Endothelial cell of umbilical vein (primary cell): ENCODE results near the gene RAB3GAP2. TPM values are rescaled to one million over a fixed set of nuclear protein-coding genes. Genes with fewer than 3 reads are reported as not detected.

ENCODE experiments used
- BruUV-seq: library from RNA; stranded (reverse); fragments of 400-500 nt; replicated peaks from 2 replicates; lab custom pipeline; 2021; lab: Mats Ljungman, UMichigan
- CTCF ChIA-PET: fragments of 300-600, 350-600 bp; sonication (Branson Sonifier 250); formaldehyde crosslinking; loops from one replicate; lab custom pipeline; 2021; ENCODE audit warnings: antibody characterized with exemption, inconsistent platforms; lab: Charles Lee
- POLR2A ChIA-PET: fragments of 300-600, 350-600 bp; sonication (Branson Sonifier 250); formaldehyde crosslinking; loops from one replicate; lab custom pipeline; 2021; ENCODE audit warnings: antibody characterized with exemption, inconsistent platforms; lab: Charles Lee
- DNase-seq: peaks from one replicate; pipeline ENCODE4 v3.0.0-alpha.2; 2011; ENCODE audit warnings: low read depth, low spot score
- FAIRE-seq: peaks from 2 replicates; lab custom pipeline; 2011; peaks lifted over from hg19 to GRCh38; lab: Jason Lieb, UNC
- H2AFZ ChIP-seq: 2 replicates; pipeline ENCODE4 v1.6.0; 2012; ENCODE audit warnings: low read depth, low read length, control low read depth, inconsistent platforms
- H3K27ac ChIP-seq: 2 replicates; pipeline ENCODE4 v1.5.1; 2011; ENCODE audit warnings: low read depth, mild to moderate bottlenecking, control low read depth, low read length, moderate library complexity; ENCODE audit not compliant: insufficient read depth
- H3K27me3 ChIP-seq, 2 experiments: 2 replicates each; pipeline versions ENCODE4 v1.6.0 to v1.6.1; 2011; ENCODE audit warnings: low read length in 2 of 2, mixed read lengths in 1 of 2; ENCODE audit not compliant: control insufficient read depth in 2 of 2, insufficient read depth in 2 of 2
- H3K36me3 ChIP-seq, 2 experiments: 2 replicates in 1 of 2; 3 replicates in 1 of 2; pipeline ENCODE4 v1.5.1; 2011; ENCODE audit warnings: low read length in 2 of 2, mild to moderate bottlenecking in 1 of 2, moderate library complexity in 1 of 2; ENCODE audit not compliant: control insufficient read depth in 2 of 2, insufficient read depth in 2 of 2; ENCODE audit errors: extremely low read depth in 1 of 2
- H3K4me1 ChIP-seq: 3 replicates; pipeline ENCODE4 v1.5.1; 2011; ENCODE audit warnings: mild to moderate bottlenecking, low read length; ENCODE audit not compliant: control insufficient read depth, insufficient read depth; ENCODE audit errors: extremely low read depth
- H3K4me2 ChIP-seq: 2 replicates; pipeline ENCODE4 v1.6.1; 2011; ENCODE audit warnings: low read length, control low read depth, mixed read lengths; ENCODE audit not compliant: insufficient read depth
- H3K4me3 ChIP-seq, 3 experiments: fragments of 200-600 bp in 1 of 3; sonication (generic), shearing (Covaris generic) in 1 of 3; replicated peaks in 1 of 3; 2 replicates each; pipeline ENCODE4 v1.5.1; 2011 to 2016; ENCODE audit warnings: control low read depth in 3 of 3, low read length in 3 of 3, mild to moderate bottlenecking in 2 of 3, inconsistent platforms in 1 of 3, low read depth in 1 of 3, moderate library complexity in 1 of 3; ENCODE audit not compliant: insufficient read depth in 1 of 3
- H3K79me2 ChIP-seq: 2 replicates; pipeline ENCODE4 v1.6.0; 2012; ENCODE audit warnings: low read length, inconsistent platforms; ENCODE audit not compliant: control insufficient read depth, insufficient read depth
- H3K9ac ChIP-seq: replicated peaks from 2 replicates; pipeline ENCODE3; 2011; ENCODE audit warnings: low read length, control low read depth; ENCODE audit not compliant: insufficient read depth; ENCODE audit errors: extremely low read depth
- H3K9me1 ChIP-seq: replicated peaks from 3 replicates; pipeline ENCODE4 v1.6.0; 2011; ENCODE audit warnings: mild to moderate bottlenecking, low read length; ENCODE audit not compliant: control insufficient read depth, insufficient read depth; ENCODE audit errors: extremely low read depth
- H3K9me3 ChIP-seq: replicated peaks from 2 replicates; pipeline ENCODE4 v1.5.1; 2012; ENCODE audit warnings: low read length, inconsistent platforms; ENCODE audit not compliant: control insufficient read depth, insufficient read depth
- H4K20me1 ChIP-seq: replicated peaks from 2 replicates; pipeline ENCODE3; 2011; ENCODE audit warnings: mild to moderate bottlenecking, low read length; ENCODE audit not compliant: control insufficient read depth, insufficient read depth; ENCODE audit errors: extremely low read depth
- EZH2 ChIP-seq: IDR thresholded peaks from 2 replicates; pipeline ENCODE4 v1.6.1; 2012; ENCODE audit warnings: borderline replicate concordance, low read depth, mild to moderate bottlenecking, moderate library complexity, low read length, inconsistent platforms; ENCODE audit not compliant: severe bottlenecking
- FOS ChIP-seq: IDR thresholded peaks from 2 replicates; pipeline ENCODE4 v1.6.1; 2011; ENCODE audit warnings: mild to moderate bottlenecking, low read length, moderate library complexity, borderline replicate concordance; ENCODE audit not compliant: insufficient read depth
- GATA2 ChIP-seq: IDR thresholded peaks from 2 replicates; pipeline ENCODE4 v1.7.0; 2011; ENCODE audit warnings: low read depth, mild to moderate bottlenecking, moderate library complexity, mixed read lengths, low read length; ENCODE audit not compliant: insufficient read length, insufficient read depth
- JUN ChIP-seq: IDR thresholded peaks from 2 replicates; pipeline ENCODE4 v1.6.1; 2011; ENCODE audit warnings: borderline replicate concordance, low read depth; ENCODE audit not compliant: insufficient read length, insufficient read depth
- MAX ChIP-seq: IDR thresholded peaks from 2 replicates; pipeline ENCODE4 v1.6.1; 2011; ENCODE audit not compliant: insufficient read depth, insufficient read length
- MYC ChIP-seq: IDR thresholded peaks from one replicate; pipeline ENCODE4 v1.6.1; 2011; ENCODE audit warnings: mild to moderate bottlenecking, low read depth, low read length
- POLR2A ChIP-seq: IDR thresholded peaks from 2 replicates; pipeline ENCODE4 v1.6.1; 2012; ENCODE audit warnings: low read depth, mild to moderate bottlenecking, control low read depth, low read length
- POLR2AphosphoS5 ChIP-seq: IDR thresholded peaks from 2 replicates; pipeline ENCODE4 v1.6.1; 2012; ENCODE audit warnings: low read depth, mild to moderate bottlenecking, control low read depth, low read length, moderate library complexity; ENCODE audit not compliant: insufficient read depth
- dilution Hi-C: fragments of 300-500 bp; cut with MboI; formaldehyde crosslinking; loops from one replicate; pipeline ENCODE4 v1.15.0; 2019; ENCODE audit warnings: low sequenced_read_pairs; ENCODE audit not compliant: extremely low pct_ligation_motif_present
- intact Hi-C: fragments of 100-400 bp; cut with micrococcal nuclease; formaldehyde crosslinking; loops from one replicate; pipeline ENCODE4 v1.10.0; 2022
- polyA plus RNA-seq, 4 experiments: library from polyadenylated mRNA; depleted of rRNA in 3 of 4; stranded (reverse) in 3 of 4; unstranded in 1 of 4; fragments of >200 nt; gene quantifications; 2 replicates each; pipeline versions ENCODE4 v1.2.1 to v1.2.3, GENCODE V29; 2011 to 2012; ENCODE audit warnings: missing spikeins in 1 of 4
- total RNA-seq: library from RNA; stranded (reverse); gene quantifications from 2 replicates; pipeline ENCODE4 v1.2.3, GENCODE V29; 2021
- TF ChIP-seq, protein P1 (sequence below), 2 donors: IDR thresholded peaks; 1 replicate in 1 of 2; 2 replicates in 1 of 2; pipeline ENCODE4 v1.5.1; 2011; ENCODE audit warnings: low read length in 2 of 2, mild to moderate bottlenecking in 2 of 2, moderate library complexity in 2 of 2, control low read depth in 1 of 2, inconsistent platforms in 1 of 2, low read depth in 1 of 2; ENCODE audit not compliant: insufficient read depth in 1 of 2; ENCODE audit errors: extremely low read depth in 1 of 2

Gene RAB3GAP2
- total and polyA plus RNA-seq, 2 donors (not counting 3 experiments of a cell fraction or from before 2014, with no cell fraction given): 11.1 to 37.4 TPM

DNA sequence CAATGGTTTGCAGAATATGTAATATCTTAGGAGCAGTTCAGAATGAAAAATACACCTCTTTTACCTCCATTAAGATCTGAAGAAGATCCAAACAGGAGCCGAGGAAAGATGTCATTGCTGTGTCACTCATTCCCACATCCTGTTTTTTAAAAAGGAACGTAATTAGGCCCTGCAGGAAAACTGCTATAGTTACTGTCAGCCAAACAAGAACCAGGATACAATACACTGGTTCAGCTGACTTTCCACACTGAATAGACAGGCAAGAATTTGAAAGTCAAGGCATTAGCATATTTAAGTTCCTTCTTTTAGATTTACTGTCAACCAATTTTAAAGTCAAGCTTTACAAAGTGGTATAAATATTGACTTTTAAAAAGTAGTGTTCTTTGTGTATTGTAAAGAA, 114.5 kb downstream of the RAB3GAP2 start:
- peak overlapping the region; percentile 8 for H3K9ac ChIP-seq
- intact Hi-C loops (loop anchor here (2.0 kb wide), 1 partner anchor 21 kb away; no protein-coding TSS in a partner anchor), dilution Hi-C loops (no loop called here)
- H3K4me2 ChIP-seq: no peak overlapping the region
- H3K4me3 ChIP-seq: no peak overlapping the region
- no peaks in the 10 kb centered on the region for H3K9me1 ChIP-seq
- ChIA-PET POLR2A (no interaction called here), CTCF (interaction anchor here (0.7 to 1.2 kb wide), 2 partner anchors 32 to 167 kb away, joined by 3 to 4 read pairs; no protein-coding TSS in a partner anchor)
- peaks cover 12% of the 10 kb centered on the region in 2 experiments for H3K36me3 ChIP-seq
- no peak overlapping the region for H2AFZ ChIP-seq
- H3K9me3 ChIP-seq: no peaks in the 10 kb centered on the region
- H3K4me1 ChIP-seq: peaks cover 3% of the 10 kb centered on the region
- no peak overlapping the region for H3K27ac ChIP-seq
- H3K79me2 ChIP-seq: no peaks in the 10 kb centered on the region
- DNase-seq: peak; percentile 34
- no peaks in the 10 kb centered on the region for H4K20me1 ChIP-seq
- H3K27me3 ChIP-seq: no peaks in the 10 kb centered on the region
- no TSS peak for BruUV-seq
- TF ChIP-seq EZH2 (no peak), JUN (no peak), FOS (no peak), GATA2 (no peak), POLR2A (no peak), MAX (no peak), POLR2AphosphoS5 (no peak), MYC (no peak)
- TF ChIP-seq, protein P1, sequence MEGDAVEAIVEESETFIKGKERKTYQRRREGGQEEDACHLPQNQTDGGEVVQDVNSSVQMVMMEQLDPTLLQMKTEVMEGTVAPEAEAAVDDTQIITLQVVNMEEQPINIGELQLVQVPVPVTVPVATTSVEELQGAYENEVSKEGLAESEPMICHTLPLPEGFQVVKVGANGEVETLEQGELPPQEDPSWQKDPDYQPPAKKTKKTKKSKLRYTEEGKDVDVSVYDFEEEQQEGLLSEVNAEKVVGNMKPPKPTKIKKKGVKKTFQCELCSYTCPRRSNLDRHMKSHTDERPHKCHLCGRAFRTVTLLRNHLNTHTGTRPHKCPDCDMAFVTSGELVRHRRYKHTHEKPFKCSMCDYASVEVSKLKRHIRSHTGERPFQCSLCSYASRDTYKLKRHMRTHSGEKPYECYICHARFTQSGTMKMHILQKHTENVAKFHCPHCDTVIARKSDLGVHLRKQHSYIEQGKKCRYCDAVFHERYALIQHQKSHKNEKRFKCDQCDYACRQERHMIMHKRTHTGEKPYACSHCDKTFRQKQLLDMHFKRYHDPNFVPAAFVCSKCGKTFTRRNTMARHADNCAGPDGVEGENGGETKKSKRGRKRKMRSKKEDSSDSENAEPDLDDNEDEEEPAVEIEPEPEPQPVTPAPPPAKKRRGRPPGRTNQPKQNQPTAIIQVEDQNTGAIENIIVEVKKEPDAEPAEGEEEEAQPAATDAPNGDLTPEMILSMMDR (IDR thresholded peaks at IDR 0.05; ENCODE audit: extremely low read depth in 1 of 2, insufficient read depth in 1 of 2, low read depth in 1 of 2, low read length in 2 of 2): no peak
- no peak for FAIRE-seq
